GM18520 (cell line): ENCODE measurements around the gene MEF2B.

ENCODE experiments used
- ATAC-seq: cut with Tn5 transposase; IDR thresholded peaks from one replicate; pipeline ENCODE4 v1.9.1; 2021; ENCODE audit not compliant: unreplicated experiment

Gene MEF2B

GRCh38 chr19:19170053-19170872 is at the start of gene MEF2B:
MEF2B (minus strand) TSS chr19:19170263; CDS start chr19:19150735, 19,528 bp downstream.
- ATAC-seq, result peak; percentile 84

GRCh38 chr19:19218911-19219310 is 48.8 kb upstream of the MEF2B start:
- no peak for ATAC-seq

- ATAC-seq, result no peak
Observed at GRCh38 chr19:19217099-19217498, 47.0 kb upstream of the MEF2B start.

GRCh38 chr19:19215792-19216191 is 45.7 kb upstream of the MEF2B start:
- no peak for ATAC-seq

- ATAC-seq, result no peak
Observed at GRCh38 chr19:19214892-19215291, 44.8 kb upstream of the MEF2B start.

- no peak for ATAC-seq
Observed at GRCh38 chr19:19214159-19214490, 44.1 kb upstream of the MEF2B start.

- no peak for ATAC-seq
Observed at GRCh38 chr19:19213426-19214158, 43.5 kb upstream of the MEF2B start.

GRCh38 chr19:19212916-19213315 is 42.9 kb upstream of the MEF2B start:
- no peak for ATAC-seq

- ATAC-seq, result no peak
Observed at GRCh38 chr19:19211499-19212420, 41.7 kb upstream of the MEF2B start, which contains the start of gene NCAN. NCAN (plus strand) TSS chr19:19211958; CDS start chr19:19216954, 4,996 bp downstream.

- ATAC-seq, result no peak
Observed at GRCh38 chr19:19209372-19209771, 39.3 kb upstream of the MEF2B start.

GRCh38 chr19:19207637-19208572 is 37.8 kb upstream of the MEF2B start:
- ATAC-seq, result no peak

- ATAC-seq, result no peak
Observed at GRCh38 chr19:19206938-19207337, 36.9 kb upstream of the MEF2B start.

GRCh38 chr19:19205416-19206410 is 35.6 kb upstream of the MEF2B start:
- ATAC-seq, result no peak

- ATAC-seq, result no peak
Observed at GRCh38 chr19:19204181-19204580, 34.1 kb upstream of the MEF2B start.

GRCh38 chr19:19203012-19203856 is 33.2 kb upstream of the MEF2B start, which contains the start of gene NR2C2AP:
NR2C2AP (minus strand) TSS chr19:19203414; CDS start chr19:19203060, 354 bp downstream.
- ATAC-seq, result peak; percentile 69

GRCh38 chr19:19202707-19203011 is 32.6 kb upstream of the MEF2B start:
- ATAC-seq, result no peak

- ATAC-seq, result no peak
Observed at GRCh38 chr19:19201697-19202630, 31.9 kb upstream of the MEF2B start.
